Peyer's patch (tissue), 4 donors: ENCODE measurements around the gene RAB11FIP5.

Experiments used
- CTCF ChIP-seq, 6 experiments: fragments of 450-650 bp in 4 of 6; fragments of 200-600 bp in 2 of 6; sonication (generic) in 1 of 6; IDR thresholded peaks; one replicate each; pipeline ENCODE4 v1.5.1; 2017 to 2019; ENCODE audit warnings: antibody characterized with exemption in 6 of 6, mild to moderate bottlenecking in 3 of 6, moderate library complexity in 1 of 6
- POLR2A ChIP-seq, 2 donors: fragments of 450-650 bp; IDR thresholded peaks; one replicate each; pipeline ENCODE4 v1.5.1; 2017; ENCODE audit warnings: antibody characterized with exemption in 2 of 2, mild to moderate bottlenecking in 2 of 2, moderate library complexity in 2 of 2

- TF ChIP-seq CTCF (IDR thresholded peaks at IDR 0.05) (no peak), POLR2A (IDR thresholded peaks at IDR 0.05) (no peak)
Observed at GRCh38 chr2:73122536-73122935, 9.8 kb upstream of the RAB11FIP5 start.
